ENCODE data around the gene IMMP2L.
"Not testable (repeated sequence)": the region's sequence is repeated elsewhere in the genome, so short reads cannot be mapped to it uniquely, and the experiment has no call there.

IMMP2L gene

DNA sequence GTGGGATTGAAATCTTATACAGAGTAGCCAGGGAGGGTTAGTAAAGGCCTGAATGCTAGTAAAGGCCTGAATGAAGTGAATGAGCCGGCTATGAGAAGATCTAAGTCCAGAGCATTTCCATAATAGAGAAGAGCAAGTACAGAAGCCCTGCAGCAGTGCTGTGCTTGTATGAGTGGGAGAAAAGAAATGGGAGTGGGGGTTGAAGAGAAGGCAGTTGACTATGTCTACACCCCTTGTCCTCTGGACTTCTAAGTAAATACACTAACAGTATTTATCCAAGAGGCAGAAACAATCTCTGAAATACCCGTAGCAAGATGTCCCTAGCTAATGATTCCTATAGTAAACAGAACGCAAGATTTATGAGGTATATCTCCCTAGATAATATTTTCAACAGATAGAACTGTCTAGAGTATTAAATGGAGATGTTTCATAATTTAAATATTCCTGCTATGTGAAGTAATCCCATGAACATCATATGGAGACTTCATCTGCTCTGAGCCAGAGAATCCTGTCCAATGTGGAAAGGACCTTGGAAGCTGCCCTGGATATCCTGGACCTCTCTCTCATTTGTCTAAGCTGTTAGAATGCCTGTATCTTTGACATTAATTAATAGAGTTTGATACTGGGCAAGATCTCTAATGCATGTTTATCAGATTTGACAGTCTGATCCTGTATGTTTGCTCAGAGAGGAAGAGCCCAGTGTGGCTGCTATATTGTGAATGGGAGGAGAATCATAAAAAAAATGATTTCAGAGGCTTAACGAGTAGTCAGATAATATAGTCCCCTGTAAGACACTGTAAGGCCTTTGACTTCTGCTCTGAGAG lies 299.8 kb downstream of the IMMP2L start:
- no peak for DNase-seq (ENCODE audit: low spot score)

DNA sequence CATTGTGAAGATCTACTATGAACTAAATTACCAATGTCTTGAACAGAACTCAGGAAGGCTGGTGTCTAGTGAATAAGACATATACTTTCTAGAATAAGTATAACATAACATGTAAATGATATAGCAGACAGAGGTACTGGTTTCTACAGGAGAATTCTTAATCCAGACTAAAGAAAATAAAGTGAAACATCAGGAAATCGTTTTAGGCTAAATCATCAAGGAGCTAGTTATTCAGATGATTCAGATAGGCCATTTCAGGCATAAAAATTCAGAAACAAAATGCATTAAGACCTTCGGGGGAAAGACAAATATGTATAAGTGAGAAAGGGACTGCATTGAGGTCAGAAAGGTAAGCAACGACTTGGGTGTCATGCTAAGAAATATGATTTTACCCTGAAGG lies 300.8 kb downstream of the IMMP2L start:
- no peak for DNase-seq (ENCODE audit: low spot score)

DNA sequence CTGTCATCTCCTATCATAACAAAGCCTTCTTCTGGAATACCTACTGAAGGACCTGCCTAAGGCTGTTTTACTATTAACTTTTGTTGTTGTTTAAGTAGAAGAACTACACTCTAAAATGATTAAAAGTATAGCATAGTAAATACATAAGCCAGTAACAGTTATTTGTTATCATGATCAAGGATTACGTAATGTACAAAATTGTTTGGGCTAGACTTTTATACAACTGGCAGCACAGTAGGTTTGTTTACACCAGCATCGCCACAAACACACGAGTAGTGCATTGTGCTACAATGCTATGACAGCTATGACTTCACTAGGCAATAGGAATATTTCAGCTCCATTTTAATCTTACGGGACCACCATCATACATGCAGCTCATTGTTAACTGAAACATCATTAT lies 302.3 kb downstream of the IMMP2L start:
- DNase-seq (ENCODE audit: low spot score), result no peak

DNA sequence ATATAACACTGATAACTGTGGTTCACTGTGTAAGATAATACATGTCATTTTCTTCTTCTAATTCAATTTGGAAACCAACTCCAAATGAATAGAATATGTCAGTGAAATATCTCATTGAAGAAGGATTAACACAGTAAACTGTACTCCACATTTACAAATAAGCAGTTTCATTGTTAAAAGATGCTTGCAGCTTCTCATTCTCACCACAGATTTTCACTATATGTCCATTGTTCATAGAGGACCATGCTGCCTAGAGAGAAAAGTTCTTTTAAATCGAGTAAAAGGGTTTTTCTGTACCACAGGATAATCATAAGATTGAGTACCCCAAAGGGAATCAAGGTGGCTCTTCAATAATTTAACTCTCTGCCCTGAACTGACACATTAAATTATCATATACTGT lies 305.9 kb downstream of the IMMP2L start:
- DNase-seq (ENCODE audit: low spot score), result no peak

DNA sequence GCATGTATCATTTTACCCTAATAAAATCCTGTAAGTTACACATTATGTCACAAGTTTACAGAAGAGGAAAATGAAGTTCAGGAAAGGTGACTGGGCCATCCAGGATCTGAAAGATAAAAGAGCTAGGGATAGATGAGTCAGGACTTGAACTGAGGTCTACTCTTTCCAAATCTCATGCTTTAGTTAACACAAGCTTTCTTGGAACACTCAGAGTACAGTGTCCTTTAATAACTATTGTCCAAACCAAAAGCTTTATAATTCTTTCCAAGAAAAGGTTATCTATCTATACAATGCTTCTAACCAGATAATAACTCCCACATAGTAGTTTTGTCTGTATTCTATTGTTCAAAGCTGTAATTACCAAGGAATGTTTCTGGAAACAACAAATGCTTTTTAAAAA lies 306.7 kb downstream of the IMMP2L start:
- DNase-seq (ENCODE audit: low spot score), result no peak

DNA sequence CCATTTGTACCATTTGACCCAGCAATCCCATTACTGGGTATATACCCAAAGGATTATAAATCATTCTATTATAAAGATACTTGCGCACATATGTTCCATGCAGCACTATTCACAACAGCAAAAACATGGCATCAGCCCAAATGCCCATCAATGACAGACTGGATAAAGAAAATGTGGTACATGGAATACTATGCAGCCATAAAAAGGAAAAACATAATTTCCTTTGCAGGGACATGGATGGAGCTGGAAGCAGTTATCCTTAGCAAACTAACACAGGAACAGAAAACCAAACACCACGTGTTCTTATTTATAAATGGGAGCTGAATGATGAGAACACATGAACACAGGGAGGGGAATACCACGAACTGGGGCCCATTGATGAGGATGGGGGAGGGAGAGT lies 310.9 kb downstream of the IMMP2L start:
- DNase-seq (ENCODE audit: low spot score), result not testable (repeated sequence)

DNA sequence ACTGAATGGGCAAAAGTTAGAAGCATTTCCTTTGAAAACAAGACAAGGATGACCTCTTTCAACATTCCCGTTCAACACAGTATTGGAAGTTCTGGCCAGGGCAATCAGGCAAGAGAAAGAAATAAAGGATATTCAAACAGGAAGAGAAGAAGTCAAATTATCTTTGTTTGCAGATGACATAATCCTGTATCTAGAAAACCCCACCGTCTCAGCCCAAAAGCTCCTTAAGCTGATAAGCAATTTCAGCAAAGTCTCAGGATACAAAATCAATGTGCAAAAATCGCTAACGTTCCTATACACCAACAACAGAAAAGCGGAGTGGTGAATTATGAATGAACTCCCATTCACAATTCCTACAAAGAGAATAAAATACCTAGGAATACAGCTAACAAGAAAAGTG lies 312.5 kb downstream of the IMMP2L start:
- DNase-seq (ENCODE audit: low spot score), result not testable (repeated sequence)

DNA sequence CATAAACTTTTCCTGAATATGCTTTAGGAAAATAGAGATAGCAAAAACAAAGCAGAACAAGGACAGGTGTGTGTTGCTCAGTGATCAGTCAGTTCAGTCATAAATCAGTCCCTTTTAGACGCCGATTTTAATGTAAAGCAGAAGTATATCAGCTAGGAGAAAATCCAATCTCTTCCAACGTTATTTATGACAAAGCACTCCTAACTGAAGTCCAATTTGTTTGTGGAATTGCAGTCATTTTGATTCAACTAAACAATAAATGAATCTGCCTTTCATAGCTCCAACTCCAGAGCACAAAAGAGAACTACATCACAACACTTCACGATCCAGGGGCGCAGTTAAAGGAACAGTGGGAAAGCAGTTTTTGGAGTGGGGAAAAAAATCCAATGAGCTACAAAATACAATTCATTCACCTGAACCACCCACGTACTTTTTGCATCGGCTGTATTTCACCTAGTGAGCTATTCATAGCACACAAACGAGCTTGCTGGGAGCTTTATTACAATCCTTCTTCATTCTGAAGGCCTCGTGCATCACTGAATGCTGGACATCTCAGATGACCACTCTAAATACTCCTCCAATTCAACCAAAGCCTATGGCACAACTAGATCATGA lies 320.0 kb downstream of the IMMP2L start:
- no peak for DNase-seq (ENCODE audit: low spot score)

DNA sequence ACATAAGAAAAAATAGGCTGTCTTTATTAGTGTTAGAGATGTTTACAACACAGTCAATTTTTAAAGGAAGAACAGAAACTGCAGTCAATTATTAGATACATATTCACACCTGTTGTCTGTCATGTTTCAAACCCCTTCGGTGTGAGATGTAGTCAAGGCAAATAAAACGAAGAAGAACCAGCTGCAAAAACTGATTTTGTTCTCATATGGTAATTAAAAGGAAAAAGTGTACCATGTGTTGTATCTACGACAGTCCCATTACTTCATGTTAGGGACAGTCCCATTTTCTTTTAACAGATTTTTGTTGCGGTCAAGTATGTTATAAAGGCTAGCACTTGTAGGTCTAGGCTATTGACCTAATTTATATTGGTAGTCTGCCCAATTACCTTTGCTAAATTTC lies 321.9 kb downstream of the IMMP2L start:
- DNase-seq (ENCODE audit: low spot score), result no peak

DNA sequence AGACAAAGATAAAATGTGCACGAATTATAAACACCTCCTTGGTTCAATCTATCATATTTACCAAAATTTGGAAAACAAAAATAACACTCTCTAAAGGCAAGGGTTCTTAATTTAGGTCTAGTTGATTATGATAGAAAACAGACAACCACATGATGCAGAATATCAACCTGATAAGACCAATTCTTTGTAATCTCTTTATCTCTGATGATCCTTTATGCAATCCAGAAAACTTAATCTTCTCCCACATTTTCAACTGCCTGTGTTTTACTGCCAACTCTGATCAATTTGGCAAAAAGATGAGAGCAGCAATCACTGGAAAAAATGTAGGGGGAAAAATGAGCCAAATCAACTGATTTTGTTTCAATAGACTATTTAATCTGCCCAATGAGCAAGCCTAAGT lies 322.9 kb downstream of the IMMP2L start:
- no peak for DNase-seq (ENCODE audit: low spot score)

DNA sequence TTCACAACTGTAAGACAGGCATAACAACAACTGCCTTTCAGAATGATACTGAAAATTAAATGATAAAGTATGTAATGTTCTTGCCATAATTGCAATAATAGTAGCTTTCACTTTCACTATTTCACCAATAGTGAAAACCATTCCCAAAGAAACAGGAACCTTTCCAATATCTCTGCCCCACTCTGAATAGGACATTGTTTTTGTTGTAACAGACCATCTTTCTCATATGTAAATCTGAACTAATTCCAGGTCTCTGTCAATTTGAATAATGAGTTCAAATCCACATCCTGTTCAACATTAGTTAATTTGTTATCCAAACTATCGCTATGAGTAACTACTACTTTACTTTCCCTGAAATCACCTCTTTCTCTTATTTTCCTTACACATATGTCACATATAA lies 323.4 kb downstream of the IMMP2L start:
- DNase-seq (ENCODE audit: low spot score), result no peak

DNA sequence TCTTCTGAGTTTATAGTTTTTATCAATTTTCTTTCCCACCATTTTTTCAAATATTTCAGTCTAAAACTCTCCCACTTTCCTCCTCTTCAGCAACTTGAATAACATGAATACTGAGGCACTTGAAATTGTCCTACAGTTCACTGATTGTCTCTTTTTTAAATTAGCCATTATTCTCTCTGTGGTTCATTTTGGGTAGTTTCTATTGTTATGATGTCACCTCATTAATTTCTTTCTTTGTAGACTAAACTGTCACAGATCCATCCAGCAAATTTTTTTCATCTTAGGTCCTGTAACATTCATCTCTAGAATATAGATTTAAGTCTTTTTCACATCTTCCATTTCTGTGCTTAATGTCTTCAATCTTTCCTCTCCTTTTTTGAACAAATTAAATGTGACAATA lies 326.6 kb downstream of the IMMP2L start:
- DNase-seq (ENCODE audit: low spot score), result no peak

DNA sequence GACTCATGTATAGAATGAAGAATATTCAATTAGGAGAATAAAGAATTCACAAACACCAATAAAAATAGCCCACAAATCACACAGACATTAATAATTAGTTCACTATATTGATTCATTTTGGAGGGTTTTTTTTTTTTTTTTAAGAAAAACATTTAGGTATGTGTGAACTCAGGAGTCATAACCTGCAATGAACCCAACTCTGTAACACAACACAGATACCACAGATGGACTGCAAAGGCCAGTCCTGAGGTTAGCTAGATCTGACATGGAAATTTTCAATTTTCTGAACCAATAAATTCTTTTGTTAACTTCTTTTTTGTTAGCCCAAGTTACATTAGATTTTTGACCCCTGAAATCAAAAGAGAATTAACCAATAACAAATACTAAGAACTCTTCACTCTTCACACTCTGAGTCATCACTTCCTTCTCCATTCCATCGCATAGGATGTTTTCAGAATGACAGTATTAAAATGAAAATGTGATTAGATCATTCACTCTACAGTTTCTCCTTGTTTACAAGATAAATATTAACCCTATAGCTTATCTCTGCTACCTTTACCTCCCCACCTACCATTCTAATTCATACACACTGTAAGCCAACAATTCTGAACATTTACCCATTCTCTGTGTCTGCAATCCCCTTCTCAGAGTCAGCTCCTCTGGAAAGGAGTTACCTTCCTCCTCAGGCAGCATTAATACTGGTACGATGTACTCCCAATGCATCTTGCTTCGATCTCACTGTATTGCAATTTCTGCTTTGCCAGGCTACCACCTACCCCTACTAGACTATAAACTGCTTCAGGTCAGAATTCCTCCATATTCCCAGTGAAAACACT lies 329.8 kb downstream of the IMMP2L start:
- DNase-seq (ENCODE audit: low spot score), result no peak

DNA sequence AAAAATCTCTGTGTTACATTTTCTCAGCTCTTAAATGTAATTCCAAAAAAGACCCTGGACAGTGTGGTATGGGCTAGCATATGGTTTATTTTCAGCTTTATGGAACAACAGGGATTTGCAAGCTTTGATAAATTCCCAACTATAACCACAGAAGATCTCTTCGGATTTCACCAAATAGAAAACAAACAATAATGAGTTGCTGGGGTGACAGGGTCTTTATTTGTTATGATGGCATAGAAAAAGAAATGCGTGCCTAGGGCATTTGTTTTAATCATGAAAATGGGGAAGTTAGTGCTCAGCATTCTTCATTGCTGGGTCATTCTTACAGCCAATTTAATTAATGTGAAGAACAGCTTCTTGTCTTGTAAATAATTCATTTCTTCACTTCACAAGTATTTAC lies 332.4 kb downstream of the IMMP2L start:
- DNase-seq (ENCODE audit: low spot score), result no peak

DNA sequence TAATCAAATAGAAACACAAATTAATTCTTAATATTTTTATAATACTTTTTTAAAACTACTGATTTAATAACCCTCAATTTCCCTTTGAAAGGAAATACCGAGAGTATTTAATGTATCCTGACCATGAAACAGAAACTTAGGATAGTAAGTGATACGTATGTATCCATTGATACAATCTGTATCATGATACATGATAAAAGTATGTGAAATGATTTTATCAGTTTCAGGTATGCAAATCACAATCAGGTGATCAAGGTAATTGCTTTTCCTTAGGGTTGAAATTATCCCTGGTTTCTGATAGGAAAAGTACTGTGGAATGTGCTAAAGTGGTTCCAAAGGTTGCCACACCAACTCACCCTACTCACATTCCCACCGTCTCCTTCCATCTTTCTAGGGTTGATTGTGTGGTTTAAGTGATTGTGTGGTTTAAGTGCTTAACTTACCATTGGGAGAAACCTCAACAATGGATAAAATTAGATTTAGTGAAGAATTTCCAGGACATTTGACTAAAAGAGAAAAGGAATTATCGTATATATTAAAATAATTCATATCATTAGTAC lies 333.0 kb downstream of the IMMP2L start:
- DNase-seq (ENCODE audit: low spot score), result no peak

DNA sequence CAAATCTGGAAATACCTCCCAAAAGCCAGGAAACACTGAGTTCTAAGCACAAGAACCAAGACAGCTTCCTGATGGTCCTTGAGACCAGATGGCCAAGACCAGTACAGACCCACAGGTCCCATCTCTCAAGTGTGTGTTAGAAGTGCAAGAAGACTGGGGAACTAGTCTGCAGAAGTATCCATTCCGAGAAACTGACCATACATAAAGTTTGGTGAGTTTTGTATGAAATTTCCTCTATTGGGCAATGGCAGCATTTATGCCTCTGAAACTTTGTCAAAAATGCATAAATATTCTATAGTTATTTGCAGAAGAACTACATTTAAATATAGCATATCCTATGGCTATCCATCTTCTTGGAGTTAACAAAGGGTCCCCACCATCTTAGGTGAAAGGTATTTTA lies 333.9 kb downstream of the IMMP2L start:
- DNase-seq (ENCODE audit: low spot score), result no peak

DNA sequence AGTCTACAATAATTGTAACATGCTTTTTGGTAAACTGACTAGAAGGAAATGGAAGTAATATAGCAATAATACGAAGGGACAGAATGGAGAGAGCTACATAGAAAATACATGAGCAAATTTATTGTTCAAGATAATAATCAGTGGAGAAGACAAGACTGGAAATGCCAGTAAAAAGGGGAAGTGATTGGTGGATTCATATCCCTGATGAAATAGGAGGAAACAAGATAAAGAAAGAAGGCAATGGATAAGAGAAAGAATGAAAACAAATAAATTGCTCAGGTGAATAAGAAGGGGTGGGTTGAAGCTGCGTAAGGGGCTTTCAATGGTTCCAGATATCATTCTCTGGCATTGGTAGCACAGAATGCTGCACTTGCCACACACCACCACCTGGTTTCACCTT lies 335.5 kb downstream of the IMMP2L start:
- no peak for DNase-seq (ENCODE audit: low spot score)

DNA sequence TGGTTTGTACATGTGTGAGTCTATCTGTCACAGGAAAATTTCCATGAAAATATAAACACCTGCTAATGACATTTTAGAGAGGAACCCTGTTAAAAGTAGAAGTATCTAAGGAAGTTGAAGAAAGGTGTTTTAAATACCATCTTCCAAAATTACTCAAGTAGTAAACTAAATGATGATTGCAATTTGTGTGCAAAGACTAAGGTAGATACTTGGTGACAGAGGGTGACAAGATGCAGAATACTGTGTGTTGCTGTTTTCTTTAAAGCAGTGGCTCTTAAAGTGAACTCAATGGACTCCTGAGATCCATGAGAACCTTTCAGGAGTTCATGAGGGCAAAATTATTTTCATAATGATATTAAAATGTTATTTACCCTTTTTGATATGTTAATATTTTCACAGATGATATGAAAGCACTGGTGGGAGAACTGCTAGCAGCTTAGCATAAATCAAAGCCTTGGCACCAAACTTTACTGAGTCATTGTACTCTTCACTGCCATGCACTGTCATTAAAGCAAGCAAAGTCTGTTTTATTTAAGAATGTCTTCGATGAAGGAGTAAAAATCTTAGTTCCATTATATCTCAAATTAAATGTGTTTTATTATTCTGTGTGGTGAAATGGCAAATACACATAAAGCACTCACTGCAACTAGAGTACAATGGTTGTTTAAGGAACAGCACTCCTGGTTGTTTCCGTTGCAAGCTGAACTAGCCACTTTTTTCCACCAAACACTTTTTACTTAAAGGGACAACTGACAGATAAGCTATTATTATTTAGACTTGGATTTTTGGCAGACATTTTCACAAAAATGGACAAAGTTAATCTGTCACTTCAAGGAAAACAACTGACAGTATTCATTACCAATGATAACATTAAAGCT lies 337.7 kb downstream of the IMMP2L start:
- no peak for DNase-seq (ENCODE audit: low spot score)

DNA sequence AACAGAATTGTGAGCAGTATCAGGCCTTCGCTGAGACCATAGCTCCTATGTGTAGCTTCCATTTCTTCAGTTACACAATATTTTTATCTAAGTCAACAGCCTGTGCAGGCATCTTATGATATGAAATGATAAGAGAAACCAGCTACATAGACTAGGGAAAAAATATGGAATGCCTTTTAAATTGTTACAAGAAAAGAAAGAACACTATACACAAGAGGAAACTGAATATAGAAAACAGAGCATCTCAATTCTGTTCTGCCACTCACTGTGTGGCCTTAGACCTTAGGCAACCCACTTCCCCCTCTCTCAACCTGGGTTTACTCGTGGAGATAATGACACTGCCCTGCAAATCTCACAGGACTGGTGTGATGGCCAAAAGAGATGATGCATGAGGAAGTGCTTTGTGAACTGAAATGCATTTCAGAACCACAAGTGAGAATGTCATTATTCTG lies 338.5 kb downstream of the IMMP2L start:
- no peak for DNase-seq (ENCODE audit: low spot score)

DNA sequence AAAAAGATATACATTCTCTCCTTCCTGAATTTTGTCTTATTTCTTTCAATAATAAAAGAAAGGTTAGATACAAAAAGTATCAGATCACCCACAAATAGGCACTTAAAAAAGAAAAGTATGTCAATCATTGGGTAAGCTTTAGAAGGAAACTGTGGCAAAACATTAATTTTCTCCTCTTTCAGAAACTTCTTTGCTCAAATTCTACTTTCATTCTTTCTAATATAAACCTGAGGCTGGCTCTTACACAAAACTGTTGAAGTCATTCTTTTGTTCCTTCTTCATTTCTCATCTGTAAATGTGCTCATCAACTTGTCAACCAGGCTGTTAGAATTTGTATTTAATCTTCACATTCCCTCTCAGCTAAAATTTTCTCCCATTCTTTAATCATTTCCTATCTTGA lies 346.7 kb downstream of the IMMP2L start:
- DNase-seq (ENCODE audit: low spot score), result no peak

DNA sequence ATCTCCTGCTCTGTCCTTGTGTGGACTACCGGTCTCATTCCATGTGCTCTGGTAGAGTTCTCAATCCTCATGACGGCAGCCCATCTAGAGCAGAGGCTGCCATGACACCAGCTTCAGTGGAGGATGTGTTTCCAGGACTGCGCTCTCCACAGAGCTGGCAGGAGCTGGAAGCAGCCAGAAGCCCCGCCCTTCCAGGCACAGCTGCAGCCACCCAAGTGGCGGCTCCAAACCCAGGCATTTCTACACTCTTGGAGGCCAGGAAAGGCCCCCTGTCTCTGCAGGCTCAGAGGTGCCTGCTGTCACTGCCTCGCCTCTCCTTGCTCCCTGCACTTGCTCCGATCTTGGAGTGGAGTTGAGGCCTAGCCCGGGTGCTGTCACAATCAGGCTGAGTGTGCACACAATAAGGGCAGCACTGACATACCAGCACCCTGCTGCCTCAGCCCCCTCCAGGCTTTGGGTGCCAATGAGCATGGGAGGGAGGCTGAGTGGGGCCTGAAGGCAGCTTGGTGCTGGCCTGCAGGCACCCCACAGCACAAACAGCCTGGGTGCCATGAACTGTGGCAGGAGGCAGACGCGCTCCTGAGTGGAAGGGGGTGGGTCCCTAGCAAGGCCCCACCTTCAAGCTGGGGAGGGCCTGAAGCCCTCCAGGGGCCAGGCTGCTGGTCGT lies 349.3 kb downstream of the IMMP2L start:
- DNase-seq (ENCODE audit: low spot score), result no peak
